GM15510 (cell line): Measurements from ENCODE around the gene TAS1R3.

Source experiments
- POLR2A ChIP-seq: IDR thresholded peaks from 3 replicates; pipeline ENCODE4 v1.6.1; 2011; ENCODE audit warnings: borderline replicate concordance; ENCODE audit not compliant: insufficient read length; ENCODE audit errors: extremely low read depth

The TAS1R3 gene

GRCh38 chr1:1311107-1312104 lies 19.7 kb upstream of the TAS1R3 start:
- peak; percentile 15 for TF ChIP-seq POLR2A

GRCh38 chr1:1312450-1313314 lies 18.4 kb upstream of the TAS1R3 start:
- TF ChIP-seq POLR2A = no peak

- TF ChIP-seq POLR2A = no peak
Measured at GRCh38 chr1:1313500-1314236, 17.4 kb upstream of the TAS1R3 start.

DNA sequence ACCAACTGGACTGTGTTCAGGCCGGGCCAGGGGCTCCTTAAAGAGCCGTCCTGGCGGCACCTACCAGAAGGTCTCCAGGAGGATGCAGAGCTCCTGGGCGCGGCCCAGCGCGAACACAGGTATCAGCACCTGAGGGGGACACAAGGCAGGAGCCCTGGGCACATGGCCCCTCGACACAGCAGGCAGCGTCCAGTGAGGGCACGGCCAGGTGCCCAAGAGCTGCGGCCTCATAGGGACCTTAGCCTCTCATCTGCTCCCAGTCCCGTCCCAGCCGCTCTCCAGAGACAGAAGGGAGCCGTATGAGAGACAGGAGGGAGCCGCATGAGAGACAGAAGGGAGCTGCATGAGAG lies 16.9 kb upstream of the TAS1R3 start:
- TF ChIP-seq POLR2A = no peak

DNA sequence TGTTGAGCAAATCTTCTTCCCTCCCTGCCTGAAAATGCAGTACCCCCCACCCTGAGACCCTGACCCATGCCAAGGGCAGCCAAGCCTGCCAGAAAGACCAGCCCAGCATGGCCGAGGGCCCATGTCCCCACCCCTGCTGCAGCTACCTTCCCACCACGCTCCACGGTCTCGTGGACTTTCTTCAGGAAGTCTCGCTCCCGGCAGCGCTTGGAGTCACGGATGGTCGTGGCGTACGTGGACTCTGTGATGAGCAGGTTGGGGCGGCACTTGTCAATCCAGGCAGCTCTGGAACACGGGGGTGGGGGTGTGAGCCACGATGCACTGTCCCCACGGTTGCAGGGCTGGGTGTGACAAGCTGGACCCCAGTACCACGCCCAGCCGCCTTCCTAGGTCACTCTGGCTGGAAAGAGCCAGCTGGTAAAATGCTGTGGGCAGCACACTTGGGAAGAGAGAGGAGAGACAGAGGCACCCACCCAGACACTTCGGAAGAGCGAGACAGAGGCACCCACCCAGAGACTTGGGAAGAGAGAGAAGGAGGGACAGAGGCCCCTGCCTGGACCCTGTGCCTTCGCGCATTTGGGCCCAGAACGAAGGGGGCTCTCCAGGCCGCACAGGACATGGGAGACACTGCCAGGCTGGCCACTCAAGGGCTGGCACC lies 16.3 kb upstream of the TAS1R3 start:
- TF ChIP-seq POLR2A = no peak

- TF ChIP-seq POLR2A = no peak
Measured at GRCh38 chr1:1315435-1315954, 15.6 kb upstream of the TAS1R3 start.

DNA sequence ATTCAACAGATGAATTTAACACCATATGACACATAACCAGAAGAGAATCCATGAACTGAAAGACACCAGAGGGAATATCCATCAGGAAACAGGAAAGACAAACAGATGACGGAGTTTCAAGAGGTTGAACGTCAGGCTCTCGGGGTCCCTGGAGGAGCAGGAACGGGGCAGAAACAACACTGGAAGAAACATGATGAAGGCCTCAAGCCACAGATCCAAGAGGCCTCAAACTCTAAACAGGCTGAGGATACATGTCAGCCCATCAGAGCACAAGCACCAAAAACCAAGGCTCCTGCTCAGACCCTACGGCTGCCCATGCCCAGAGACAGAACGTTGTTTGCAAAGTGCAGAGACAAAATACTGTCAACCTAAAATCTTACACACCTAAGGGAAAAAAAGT lies 13.7 kb upstream of the TAS1R3 start:
- TF ChIP-seq POLR2A = no peak

DNA sequence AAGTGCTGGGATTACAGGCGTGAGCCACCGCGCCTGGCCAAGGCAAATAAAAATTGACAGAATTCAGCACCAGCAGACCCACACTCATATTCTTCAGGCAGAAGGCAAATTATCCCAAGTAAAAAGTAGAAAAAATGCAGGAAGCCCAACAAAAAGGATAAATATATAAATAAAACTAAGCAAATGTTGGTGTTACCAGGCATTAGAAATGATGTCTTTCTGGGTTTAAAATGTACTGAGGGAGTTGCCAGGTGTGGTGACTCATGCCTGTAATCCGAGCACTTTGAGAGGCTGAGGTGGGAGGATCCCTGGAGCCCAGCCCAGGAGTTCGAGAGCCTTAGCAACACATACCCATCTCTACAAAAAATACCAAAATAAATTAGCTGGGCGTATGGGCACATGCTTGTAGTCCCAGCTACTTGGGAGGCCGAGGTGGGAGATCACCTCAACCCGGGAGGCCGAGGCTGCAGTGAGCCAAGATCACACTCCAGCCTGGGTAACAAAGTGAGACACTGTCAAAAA lies 12.9 kb upstream of the TAS1R3 start:
- no peak for TF ChIP-seq POLR2A

DNA sequence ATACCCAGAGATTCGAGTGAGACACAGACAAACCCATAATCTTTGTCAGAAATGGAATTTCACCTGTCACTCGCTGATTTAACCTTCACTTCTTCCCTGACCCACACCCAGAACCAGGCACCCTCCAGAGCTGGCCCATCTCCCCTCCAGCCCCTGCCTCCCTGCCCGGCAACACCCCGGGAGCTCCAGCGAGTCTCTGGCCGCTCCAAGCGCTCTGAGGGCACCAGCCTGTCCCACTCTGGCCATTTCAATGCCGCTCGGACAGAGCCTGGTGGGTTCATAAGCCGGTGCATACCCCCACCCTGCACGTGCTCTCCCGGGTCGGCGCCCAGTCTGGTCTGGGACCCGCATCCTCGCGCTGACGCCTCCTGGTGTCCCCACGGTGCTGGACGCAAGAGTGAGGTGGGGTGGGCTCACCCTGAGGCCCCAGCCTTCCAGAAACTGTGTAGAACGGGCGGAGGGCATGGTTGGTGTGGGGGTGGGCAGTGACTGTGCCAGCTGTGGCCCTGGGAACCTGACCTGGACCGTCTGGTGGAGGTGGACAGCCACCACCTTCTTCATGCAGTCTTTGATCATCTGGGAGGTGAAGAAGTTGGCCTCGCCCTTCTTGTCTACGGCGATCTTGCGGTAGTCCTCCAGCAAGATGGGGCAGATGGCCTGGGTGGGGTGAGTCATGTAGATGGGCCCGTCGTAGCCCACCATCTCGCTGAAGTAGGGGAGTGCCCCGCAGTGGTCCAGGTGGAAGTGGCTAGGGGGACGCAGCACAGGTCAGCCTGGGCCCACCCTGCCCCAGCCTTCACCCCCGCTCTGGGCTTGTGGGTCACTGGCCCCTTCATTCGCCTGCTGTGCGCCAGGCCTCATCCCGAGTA lies 12.1 kb upstream of the TAS1R3 start:
- no peak for TF ChIP-seq POLR2A

DNA sequence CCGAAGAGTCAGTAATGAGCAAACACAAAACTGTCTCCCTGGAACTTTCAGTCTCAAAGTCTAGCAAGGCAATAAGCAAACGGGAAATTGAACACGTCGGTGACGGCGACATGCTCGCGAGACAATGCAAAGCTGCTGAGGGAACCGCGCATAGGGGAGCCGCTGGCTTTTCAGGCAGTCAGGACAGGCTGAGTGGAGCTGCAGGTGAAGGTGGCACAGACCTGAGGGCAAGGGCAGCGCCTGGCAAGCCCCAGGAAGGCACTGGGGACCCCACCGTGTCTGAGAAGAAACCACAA lies 11.5 kb upstream of the TAS1R3 start:
- TF ChIP-seq POLR2A = no peak

DNA sequence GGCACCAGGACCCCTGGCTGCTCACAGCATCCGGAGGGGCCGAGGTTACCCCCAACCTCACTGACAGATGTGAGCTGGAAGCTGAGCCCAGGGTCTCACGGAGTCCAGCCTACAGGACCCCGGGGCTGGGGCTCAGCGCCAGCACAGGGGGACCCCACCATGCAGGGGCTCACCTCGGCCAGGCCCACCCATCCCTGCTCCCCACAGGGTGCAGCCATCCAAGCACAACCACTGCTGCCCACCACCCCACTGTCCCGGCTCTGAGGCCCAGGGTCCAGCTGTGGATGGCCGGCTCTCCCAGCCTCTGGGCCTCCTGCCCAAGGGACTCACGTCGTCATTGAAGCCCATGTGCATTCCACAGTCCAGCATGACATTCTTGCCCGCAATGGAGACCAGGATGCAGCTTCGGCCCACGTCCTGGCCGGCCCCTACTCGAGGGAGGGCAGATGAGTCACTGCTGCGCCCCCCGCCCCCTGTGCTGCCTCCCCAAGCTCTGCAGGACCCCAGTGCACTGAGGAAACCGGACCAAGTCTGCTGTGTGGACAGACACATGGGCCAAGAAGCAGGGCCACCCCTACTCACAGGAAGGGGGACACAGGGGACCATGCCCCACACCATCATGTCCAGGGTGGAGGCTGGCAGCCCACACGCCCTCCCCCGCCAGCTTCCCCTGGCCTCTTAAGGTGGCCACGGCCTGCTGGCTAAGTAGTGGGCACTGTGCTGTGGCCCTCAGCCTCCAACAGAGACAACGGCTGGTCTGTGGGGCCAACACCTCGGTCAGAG lies 10.2 kb upstream of the TAS1R3 start:
- TF ChIP-seq POLR2A = no peak

DNA sequence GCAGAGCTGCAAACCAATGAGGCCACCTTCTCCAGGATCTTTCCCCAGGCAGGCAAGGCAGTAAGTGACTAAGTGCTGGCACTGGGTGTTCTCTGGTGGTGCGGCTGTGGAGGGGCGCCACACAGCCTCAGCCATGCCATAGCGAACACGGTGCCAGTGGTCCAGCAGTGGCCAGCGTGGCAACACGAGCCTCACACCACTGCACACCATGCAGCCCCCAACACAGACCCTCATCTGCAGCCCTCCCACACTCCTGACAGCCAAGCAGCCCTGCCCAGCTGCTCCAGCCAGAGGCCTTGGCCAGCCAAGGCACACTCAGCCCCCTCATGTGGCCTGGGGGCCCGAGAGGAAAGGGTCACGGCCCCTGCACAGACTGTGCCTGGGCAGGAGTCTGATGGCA lies 9.6 kb upstream of the TAS1R3 start:
- no peak for TF ChIP-seq POLR2A
